OCI-LY7 (cell line): ENCODE data around the gene TMEM217. TPM values are rescaled to one million over a fixed set of nuclear protein-coding genes. Genes with fewer than 3 reads are reported as not detected.

Experiments used
- small RNA-seq: library from RNA; depleted of rRNA; stranded (forward); fragments of <200 nt; gene quantifications from one replicate; pipeline ENCODE3, GENCODE V24; 2014
- total RNA-seq, 2 experiments: library from RNA; depleted of rRNA in 1 of 2; stranded (reverse); fragments of >200 nt in 1 of 2; shearing (Covaris generic) in 1 of 2; gene quantifications; 2 replicates each; pipeline ENCODE4 v1.2.3, GENCODE V29; 2014 to 2022

The TMEM217 gene
- total RNA-seq, 2 experiments from 2014 or later = 0.34 TPM; not detected in 1

Small RNAs within 50 kb of the gene (small RNA-seq; reads per million reads assigned to genes)
- not detected for gene AL096712.1

Other genes starting within 250 kb of the TMEM217 start
- 27.4 and 31.4 TPM in 2 replicates for gene PIM1, start 88.0 kb downstream of the TMEM217 start, total RNA-seq (2014; rRNA removed; shearing (Covaris generic))
- 24.7 and 35.8 TPM in 2 replicates for gene PIM1, start 88.0 kb downstream of the TMEM217 start, total RNA-seq (2022)
- 8.0 and 8.7 TPM in 2 replicates for gene TBC1D22B, start 372 bp downstream of the TMEM217 start, total RNA-seq (2014; rRNA removed; shearing (Covaris generic))
- 12.3 and 13.4 TPM in 2 replicates for gene TBC1D22B, start 372 bp downstream of the TMEM217 start, total RNA-seq (2022)
- 21.2 and 21.8 TPM in 2 replicates for gene RNF8, start 95.8 kb upstream of the TMEM217 start, total RNA-seq (2014; rRNA removed; shearing (Covaris generic))
- gene RNF8, start 95.8 kb upstream of the TMEM217 start, total RNA-seq (2022) = 18.2 and 19.7 TPM in 2 replicates
- 32.3 and 36.0 TPM in 2 replicates for gene CMTR1, start 175.1 kb upstream of the TMEM217 start, total RNA-seq (2014; rRNA removed; shearing (Covaris generic))
- 41.2 and 42.8 TPM in 2 replicates for gene CMTR1, start 175.1 kb upstream of the TMEM217 start, total RNA-seq (2022)
- gene CCDC167, start 241.7 kb upstream of the TMEM217 start, total RNA-seq (2014; rRNA removed; shearing (Covaris generic)) = 138 and 153 TPM in 2 replicates
- gene CCDC167, start 241.7 kb upstream of the TMEM217 start, total RNA-seq (2022) = 81.4 and 85.5 TPM in 2 replicates